ENCODE data around the gene TSPAN4.

DNA sequence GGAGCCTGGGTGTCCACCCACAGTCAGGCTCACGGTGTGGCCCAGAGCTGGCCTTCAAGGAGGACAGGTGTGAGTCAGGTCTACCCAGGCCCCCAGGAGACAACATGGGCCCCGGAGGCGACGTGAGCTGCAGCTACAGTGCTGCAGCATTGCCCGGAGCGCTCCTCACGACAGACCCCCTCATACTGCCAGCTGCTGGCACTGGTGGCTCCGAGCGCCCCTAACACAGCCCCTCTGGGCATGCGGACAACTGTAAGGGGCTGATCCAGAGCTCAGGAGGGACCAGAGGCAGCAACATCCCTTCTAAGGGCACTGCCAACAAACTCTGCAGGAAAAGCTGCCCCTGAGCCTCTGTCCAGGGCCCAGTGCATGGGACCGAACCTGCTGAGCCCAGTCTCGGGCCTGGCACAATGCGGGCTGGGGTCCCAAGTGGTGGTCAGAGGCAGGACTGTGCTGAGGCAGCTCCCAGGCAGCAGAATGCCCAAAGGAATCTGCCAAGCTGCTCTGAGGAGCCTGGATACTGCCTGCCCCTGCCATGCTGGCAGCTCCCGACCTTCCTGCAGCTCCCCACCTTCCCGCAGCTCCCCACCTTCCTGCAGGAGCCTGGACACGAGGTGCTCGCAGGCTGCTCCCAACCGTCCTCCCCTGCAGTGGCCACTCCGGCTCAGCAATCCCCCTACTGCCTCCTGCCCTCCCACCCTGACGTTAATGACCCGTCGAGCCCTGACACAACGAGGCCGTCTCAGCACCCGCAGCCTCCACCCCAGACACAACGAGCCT is 52.9 kb downstream of the TSPAN4 start:
- TF ChIP-seq POLR2AphosphoS5 (IDR thresholded peaks at IDR 0.05; ENCODE audit: low read depth): no peak
- TF ChIP-seq, protein P1, sequence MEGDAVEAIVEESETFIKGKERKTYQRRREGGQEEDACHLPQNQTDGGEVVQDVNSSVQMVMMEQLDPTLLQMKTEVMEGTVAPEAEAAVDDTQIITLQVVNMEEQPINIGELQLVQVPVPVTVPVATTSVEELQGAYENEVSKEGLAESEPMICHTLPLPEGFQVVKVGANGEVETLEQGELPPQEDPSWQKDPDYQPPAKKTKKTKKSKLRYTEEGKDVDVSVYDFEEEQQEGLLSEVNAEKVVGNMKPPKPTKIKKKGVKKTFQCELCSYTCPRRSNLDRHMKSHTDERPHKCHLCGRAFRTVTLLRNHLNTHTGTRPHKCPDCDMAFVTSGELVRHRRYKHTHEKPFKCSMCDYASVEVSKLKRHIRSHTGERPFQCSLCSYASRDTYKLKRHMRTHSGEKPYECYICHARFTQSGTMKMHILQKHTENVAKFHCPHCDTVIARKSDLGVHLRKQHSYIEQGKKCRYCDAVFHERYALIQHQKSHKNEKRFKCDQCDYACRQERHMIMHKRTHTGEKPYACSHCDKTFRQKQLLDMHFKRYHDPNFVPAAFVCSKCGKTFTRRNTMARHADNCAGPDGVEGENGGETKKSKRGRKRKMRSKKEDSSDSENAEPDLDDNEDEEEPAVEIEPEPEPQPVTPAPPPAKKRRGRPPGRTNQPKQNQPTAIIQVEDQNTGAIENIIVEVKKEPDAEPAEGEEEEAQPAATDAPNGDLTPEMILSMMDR (IDR thresholded peaks at IDR 0.05; ENCODE audit: insufficient read depth, low read length): no peak
- TF ChIP-seq, protein P2, sequence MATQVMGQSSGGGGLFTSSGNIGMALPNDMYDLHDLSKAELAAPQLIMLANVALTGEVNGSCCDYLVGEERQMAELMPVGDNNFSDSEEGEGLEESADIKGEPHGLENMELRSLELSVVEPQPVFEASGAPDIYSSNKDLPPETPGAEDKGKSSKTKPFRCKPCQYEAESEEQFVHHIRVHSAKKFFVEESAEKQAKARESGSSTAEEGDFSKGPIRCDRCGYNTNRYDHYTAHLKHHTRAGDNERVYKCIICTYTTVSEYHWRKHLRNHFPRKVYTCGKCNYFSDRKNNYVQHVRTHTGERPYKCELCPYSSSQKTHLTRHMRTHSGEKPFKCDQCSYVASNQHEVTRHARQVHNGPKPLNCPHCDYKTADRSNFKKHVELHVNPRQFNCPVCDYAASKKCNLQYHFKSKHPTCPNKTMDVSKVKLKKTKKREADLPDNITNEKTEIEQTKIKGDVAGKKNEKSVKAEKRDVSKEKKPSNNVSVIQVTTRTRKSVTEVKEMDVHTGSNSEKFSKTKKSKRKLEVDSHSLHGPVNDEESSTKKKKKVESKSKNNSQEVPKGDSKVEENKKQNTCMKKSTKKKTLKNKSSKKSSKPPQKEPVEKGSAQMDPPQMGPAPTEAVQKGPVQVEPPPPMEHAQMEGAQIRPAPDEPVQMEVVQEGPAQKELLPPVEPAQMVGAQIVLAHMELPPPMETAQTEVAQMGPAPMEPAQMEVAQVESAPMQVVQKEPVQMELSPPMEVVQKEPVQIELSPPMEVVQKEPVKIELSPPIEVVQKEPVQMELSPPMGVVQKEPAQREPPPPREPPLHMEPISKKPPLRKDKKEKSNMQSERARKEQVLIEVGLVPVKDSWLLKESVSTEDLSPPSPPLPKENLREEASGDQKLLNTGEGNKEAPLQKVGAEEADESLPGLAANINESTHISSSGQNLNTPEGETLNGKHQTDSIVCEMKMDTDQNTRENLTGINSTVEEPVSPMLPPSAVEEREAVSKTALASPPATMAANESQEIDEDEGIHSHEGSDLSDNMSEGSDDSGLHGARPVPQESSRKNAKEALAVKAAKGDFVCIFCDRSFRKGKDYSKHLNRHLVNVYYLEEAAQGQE (IDR thresholded peaks at IDR 0.05; ENCODE audit: insufficient replicate concordance, low read depth): no peak
